MM.1S (cell line): ENCODE data around the gene COL11A1.

Source experiments
- DNase-seq: peaks from one replicate; pipeline ENCODE4 v3.0.0-alpha.2; 2015
- H2AFZ ChIP-seq: fragments of 300-600 bp; sonication (generic); 2 replicates; pipeline ENCODE4 v1.6.0; 2016; ENCODE audit warnings: antibody characterized with exemption, low read length
- H3F3A ChIP-seq: fragments of 300-600 bp; sonication (generic); 2 replicates; pipeline ENCODE4 v1.6.1; 2016; ENCODE audit warnings: mild to moderate bottlenecking, antibody characterized with exemption, low read length, moderate library complexity, mixed read lengths; ENCODE audit not compliant: insufficient read depth
- H3K27ac ChIP-seq: fragments of 300-600 bp; sonication (generic); 2 replicates; pipeline ENCODE4 v1.5.1; 2016; ENCODE audit warnings: mild to moderate bottlenecking, low read length
- H3K27me3 ChIP-seq: fragments of 300-600 bp; sonication (generic); replicated peaks from 2 replicates; pipeline ENCODE4 v1.6.0; 2016; ENCODE audit warnings: low read length; ENCODE audit not compliant: insufficient read depth
- H3K36me3 ChIP-seq: fragments of 300-600 bp; sonication (generic); replicated peaks from 2 replicates; pipeline ENCODE4 v1.6.1; 2016; ENCODE audit warnings: mild to moderate bottlenecking, low read length, mixed read lengths; ENCODE audit not compliant: insufficient read depth
- H3K4me1 ChIP-seq: fragments of 300-600 bp; sonication (generic); 2 replicates; pipeline ENCODE4 v1.6.1; 2016; ENCODE audit warnings: low read length, mixed read lengths
- H3K4me2 ChIP-seq: fragments of 300-600 bp; sonication (generic); 2 replicates; pipeline ENCODE4 v1.6.0; 2016; ENCODE audit warnings: low read depth, low read length
- H3K4me3 ChIP-seq: fragments of 300-600 bp; sonication (generic); 2 replicates; pipeline ENCODE4 v1.5.1; 2016; ENCODE audit warnings: low read length, mixed read lengths
- H3K79me2 ChIP-seq: fragments of 300-600 bp; sonication (generic); 2 replicates; pipeline ENCODE4 v1.6.1; 2016; ENCODE audit warnings: mixed run types, low read length, mixed read lengths
- H3K9ac ChIP-seq: fragments of 300-600 bp; sonication (generic); 2 replicates; pipeline ENCODE4 v1.6.1; 2016; ENCODE audit warnings: low read length, mixed read lengths
- H3K9me2 ChIP-seq: fragments of 300-600 bp; sonication (generic); replicated peaks from 2 replicates; pipeline ENCODE4 v1.6.1; 2016; ENCODE audit warnings: mild to moderate bottlenecking, low read length, mixed read lengths; ENCODE audit not compliant: insufficient read depth
- H3K9me3 ChIP-seq: fragments of 300-600 bp; sonication (generic); replicated peaks from 2 replicates; pipeline ENCODE4 v1.6.1; 2016; ENCODE audit warnings: mild to moderate bottlenecking, low read length, mixed read lengths; ENCODE audit not compliant: insufficient read depth
- H4K20me1 ChIP-seq: fragments of 300-600 bp; sonication (generic); 2 replicates; pipeline ENCODE4 v1.6.1; 2016; ENCODE audit warnings: mild to moderate bottlenecking, low read length, moderate library complexity, mixed read lengths; ENCODE audit not compliant: insufficient read depth
- EZH2 ChIP-seq: fragments of 300-600 bp; sonication (generic); optimal IDR thresholded peaks from 2 replicates; pipeline ENCODE3; 2017; ENCODE audit warnings: low read depth, mild to moderate bottlenecking, antibody characterized with exemption, low read length, mixed read lengths
- EZH2phosphoT487 ChIP-seq: fragments of 300-600 bp; sonication (generic); IDR thresholded peaks from 2 replicates; pipeline ENCODE4 v1.6.1; 2018; ENCODE audit warnings: antibody characterized with exemption, low read length
- TF ChIP-seq, protein P1 (sequence below): fragments of 300-600 bp; sonication (generic); IDR thresholded peaks from 2 replicates; pipeline ENCODE4 v1.5.1; 2016; ENCODE audit warnings: antibody characterized with exemption, low read length, mixed read lengths

Gene COL11A1

DNA sequence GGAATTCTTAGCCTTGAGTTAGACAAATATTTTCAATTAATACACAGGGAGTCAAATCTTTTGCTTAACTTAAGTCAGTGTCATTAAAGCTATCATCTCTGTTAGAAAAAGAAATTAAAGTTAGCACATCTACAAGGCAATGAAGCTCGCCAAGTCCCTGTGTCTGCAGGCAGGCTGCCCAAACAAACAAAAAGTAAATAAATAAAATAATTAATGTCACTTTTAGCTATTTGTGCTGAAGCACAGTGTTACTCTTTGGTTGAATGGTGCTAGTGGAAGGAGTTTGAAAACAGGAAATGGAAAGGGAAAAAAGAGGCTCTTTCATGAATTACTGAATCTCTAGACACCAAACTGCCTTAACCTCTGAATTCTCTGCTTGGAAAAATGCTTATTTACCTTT lies 37.1 kb upstream of the COL11A1 start:
- no peaks in the 10 kb centered on the region for H3K79me2 ChIP-seq
- no peak overlapping the region for H3K27ac ChIP-seq
- no peaks in the 10 kb centered on the region for H3K9me2 ChIP-seq
- TF ChIP-seq, protein P1, sequence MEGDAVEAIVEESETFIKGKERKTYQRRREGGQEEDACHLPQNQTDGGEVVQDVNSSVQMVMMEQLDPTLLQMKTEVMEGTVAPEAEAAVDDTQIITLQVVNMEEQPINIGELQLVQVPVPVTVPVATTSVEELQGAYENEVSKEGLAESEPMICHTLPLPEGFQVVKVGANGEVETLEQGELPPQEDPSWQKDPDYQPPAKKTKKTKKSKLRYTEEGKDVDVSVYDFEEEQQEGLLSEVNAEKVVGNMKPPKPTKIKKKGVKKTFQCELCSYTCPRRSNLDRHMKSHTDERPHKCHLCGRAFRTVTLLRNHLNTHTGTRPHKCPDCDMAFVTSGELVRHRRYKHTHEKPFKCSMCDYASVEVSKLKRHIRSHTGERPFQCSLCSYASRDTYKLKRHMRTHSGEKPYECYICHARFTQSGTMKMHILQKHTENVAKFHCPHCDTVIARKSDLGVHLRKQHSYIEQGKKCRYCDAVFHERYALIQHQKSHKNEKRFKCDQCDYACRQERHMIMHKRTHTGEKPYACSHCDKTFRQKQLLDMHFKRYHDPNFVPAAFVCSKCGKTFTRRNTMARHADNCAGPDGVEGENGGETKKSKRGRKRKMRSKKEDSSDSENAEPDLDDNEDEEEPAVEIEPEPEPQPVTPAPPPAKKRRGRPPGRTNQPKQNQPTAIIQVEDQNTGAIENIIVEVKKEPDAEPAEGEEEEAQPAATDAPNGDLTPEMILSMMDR, result no peak
- no peak for TF ChIP-seq EZH2
- no peak for TF ChIP-seq EZH2phosphoT487
- no peak overlapping the region for H3K9ac ChIP-seq
- H2AFZ ChIP-seq, result no peak overlapping the region
- no peaks in the 10 kb centered on the region for H3F3A ChIP-seq
- H3K9me3 ChIP-seq, result no peaks in the 10 kb centered on the region
- no peaks in the 10 kb centered on the region for H3K4me1 ChIP-seq
- no peak overlapping the region for H3K4me3 ChIP-seq
- DNase-seq, result no peak
- no peaks in the 10 kb centered on the region for H3K36me3 ChIP-seq
- no peaks in the 10 kb centered on the region for H3K27me3 ChIP-seq
- no peak overlapping the region for H3K4me2 ChIP-seq
- H4K20me1 ChIP-seq, result no peaks in the 10 kb centered on the region

DNA sequence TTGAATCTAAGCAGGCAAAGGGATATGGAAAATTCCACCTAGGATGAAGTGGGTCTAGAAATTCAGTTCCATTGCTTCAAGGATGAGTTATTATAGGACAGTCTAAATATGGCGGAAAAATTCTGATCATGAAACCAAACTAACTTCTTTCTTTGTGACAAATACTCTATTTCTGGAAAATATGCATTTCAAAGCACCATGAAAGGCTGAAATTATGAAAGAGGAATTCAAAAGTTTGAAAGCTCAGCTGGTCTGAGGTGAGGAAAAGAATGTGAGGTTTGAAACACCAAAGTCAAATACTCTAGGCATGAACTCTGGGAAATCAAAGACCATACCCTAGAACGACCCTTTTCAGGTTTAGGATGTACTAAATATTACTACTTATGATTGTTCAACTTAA lies 36.4 kb upstream of the COL11A1 start:
- H3K4me3 ChIP-seq, result no peak overlapping the region
- TF ChIP-seq EZH2phosphoT487 (no peak), EZH2 (no peak)
- TF ChIP-seq, protein P1, result no peak
- no peaks in the 10 kb centered on the region for H3F3A ChIP-seq
- no peak overlapping the region for H3K27ac ChIP-seq
- H3K9me3 ChIP-seq, result no peaks in the 10 kb centered on the region
- no peaks in the 10 kb centered on the region for H3K79me2 ChIP-seq
- no peak overlapping the region for H2AFZ ChIP-seq
- DNase-seq, result no peak
- H3K9me2 ChIP-seq, result no peaks in the 10 kb centered on the region
- H4K20me1 ChIP-seq, result no peaks in the 10 kb centered on the region
- no peak overlapping the region for H3K9ac ChIP-seq
- no peaks in the 10 kb centered on the region for H3K27me3 ChIP-seq
- H3K4me2 ChIP-seq, result no peak overlapping the region
- H3K36me3 ChIP-seq, result no peaks in the 10 kb centered on the region
- H3K4me1 ChIP-seq, result no peaks in the 10 kb centered on the region

GRCh38 chr1:103142461-103142860 lies 34.1 kb upstream of the COL11A1 start:
- Histone ChIP-seq H3K36me3 (no peaks in the 10 kb centered on the region), H3K4me3 (no peak overlapping the region), H3K9ac (no peak overlapping the region), H3K4me1 (no peaks in the 10 kb centered on the region), H4K20me1 (no peaks in the 10 kb centered on the region), H3F3A (no peaks in the 10 kb centered on the region), H3K27ac (no peak overlapping the region), H3K79me2 (no peaks in the 10 kb centered on the region), H3K9me3 (no peaks in the 10 kb centered on the region), H3K9me2 (no peaks in the 10 kb centered on the region), H3K27me3 (no peaks in the 10 kb centered on the region), H2AFZ (no peak overlapping the region), H3K4me2 (no peak overlapping the region)
- DNase-seq, result no peak
- TF ChIP-seq EZH2, result no peak
- TF ChIP-seq, protein P1, result no peak
- no peak for TF ChIP-seq EZH2phosphoT487
